RWPE2 (cell line): ENCODE measurements around the gene TNFRSF18.

ENCODE experiments used
- ATAC-seq: fragments of 200-7000 bp; cut with Tn5 transposase; 3 replicates; pipeline ENCODE4 v1.9.1; 2021; ENCODE audit warnings: low read depth
- DNase-seq: peaks from one replicate; pipeline ENCODE4 v3.0.0-alpha.2; 2020; ENCODE audit warnings: low spot score
- H3K27ac ChIP-seq: fragments of 450-650 bp; 2 replicates; pipeline ENCODE4 v1.5.1; 2017; ENCODE audit warnings: mild to moderate bottlenecking; ENCODE audit not compliant: poor library complexity, severe bottlenecking
- H3K27me3 ChIP-seq: fragments of 250-450 bp; sonication (Bioruptor Pico); 2 replicates; pipeline ENCODE4 v1.5.1; 2021; ENCODE audit warnings: mild to moderate bottlenecking, moderate library complexity; ENCODE audit not compliant: insufficient read depth, poor library complexity, severe bottlenecking
- H3K36me3 ChIP-seq: fragments of 250-450 bp; sonication (Bioruptor Pico); 2 replicates; pipeline ENCODE4 v1.5.1; 2020; ENCODE audit warnings: low read depth, mild to moderate bottlenecking, moderate library complexity
- H3K4me1 ChIP-seq: fragments of 250-450 bp; sonication (Bioruptor Pico); 2 replicates; pipeline ENCODE4 v1.5.1; 2021; ENCODE audit warnings: mild to moderate bottlenecking, moderate library complexity; ENCODE audit not compliant: insufficient read depth, poor library complexity, severe bottlenecking
- H3K4me3 ChIP-seq: fragments of 250-450 bp; sonication (Bioruptor Pico); 2 replicates; pipeline ENCODE4 v1.5.1; 2021; ENCODE audit warnings: mild to moderate bottlenecking, moderate library complexity; ENCODE audit not compliant: severe bottlenecking
- H3K9me3 ChIP-seq: fragments of 250-450 bp; sonication (Bioruptor Pico); 2 replicates; pipeline ENCODE4 v1.5.1; 2021; ENCODE audit warnings: mild to moderate bottlenecking, moderate library complexity; ENCODE audit not compliant: severe bottlenecking
- TF ChIP-seq, protein P1 (sequence below): fragments of 450-650 bp; IDR thresholded peaks from one replicate; pipeline ENCODE4 v1.5.1; 2017; ENCODE audit warnings: mild to moderate bottlenecking, moderate library complexity; ENCODE audit not compliant: poor library complexity, severe bottlenecking

The TNFRSF18 gene

GRCh38 chr1:1231400-1232207 lies 25.2 kb upstream of the TNFRSF18 start, which contains the start of gene SDF4:
TSS of gene SDF4 (minus strand) at chr1:1232001. CDS start at chr1:1228772, 3,229 bp downstream.
- Histone ChIP-seq H3K4me1 (no peaks in the 10 kb centered on the region), H3K9me3 (no peaks in the 10 kb centered on the region), H3K4me3 (peak within 1 kb of the TSS; percentile 90), H3K36me3 (peaks cover 31% of the 10 kb centered on the region), H3K27me3 (no peaks in the 10 kb centered on the region), H3K27ac (peak within 1 kb of the TSS; percentile 63)
- TF ChIP-seq, protein P1, sequence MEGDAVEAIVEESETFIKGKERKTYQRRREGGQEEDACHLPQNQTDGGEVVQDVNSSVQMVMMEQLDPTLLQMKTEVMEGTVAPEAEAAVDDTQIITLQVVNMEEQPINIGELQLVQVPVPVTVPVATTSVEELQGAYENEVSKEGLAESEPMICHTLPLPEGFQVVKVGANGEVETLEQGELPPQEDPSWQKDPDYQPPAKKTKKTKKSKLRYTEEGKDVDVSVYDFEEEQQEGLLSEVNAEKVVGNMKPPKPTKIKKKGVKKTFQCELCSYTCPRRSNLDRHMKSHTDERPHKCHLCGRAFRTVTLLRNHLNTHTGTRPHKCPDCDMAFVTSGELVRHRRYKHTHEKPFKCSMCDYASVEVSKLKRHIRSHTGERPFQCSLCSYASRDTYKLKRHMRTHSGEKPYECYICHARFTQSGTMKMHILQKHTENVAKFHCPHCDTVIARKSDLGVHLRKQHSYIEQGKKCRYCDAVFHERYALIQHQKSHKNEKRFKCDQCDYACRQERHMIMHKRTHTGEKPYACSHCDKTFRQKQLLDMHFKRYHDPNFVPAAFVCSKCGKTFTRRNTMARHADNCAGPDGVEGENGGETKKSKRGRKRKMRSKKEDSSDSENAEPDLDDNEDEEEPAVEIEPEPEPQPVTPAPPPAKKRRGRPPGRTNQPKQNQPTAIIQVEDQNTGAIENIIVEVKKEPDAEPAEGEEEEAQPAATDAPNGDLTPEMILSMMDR, result no peak
- DNase-seq (peak; percentile 95), ATAC-seq (peak; percentile 88)

GRCh38 chr1:1230656-1231399 lies 24.4 kb upstream of the TNFRSF18 start:
- H3K27me3 ChIP-seq, result no peaks in the 10 kb centered on the region
- H3K27ac ChIP-seq, result peak overlapping the region; percentile 63
- DNase-seq, result no peak
- peak overlapping the region; percentile 90 for H3K4me3 ChIP-seq
- peaks cover 36% of the 10 kb centered on the region for H3K36me3 ChIP-seq
- H3K9me3 ChIP-seq, result no peaks in the 10 kb centered on the region
- TF ChIP-seq, protein P1, result peak; percentile 16
- ATAC-seq, result peak; percentile 11; the same call in 2 of the 3 replicates
- H3K4me1 ChIP-seq, result no peaks in the 10 kb centered on the region

- TF ChIP-seq, protein P1, result no peak
- Histone ChIP-seq H3K27ac (no peak overlapping the region), H3K36me3 (peaks cover 44% of the 10 kb centered on the region), H3K4me3 (no peak overlapping the region), H3K4me1 (no peaks in the 10 kb centered on the region), H3K27me3 (no peaks in the 10 kb centered on the region), H3K9me3 (no peaks in the 10 kb centered on the region)
- no peak for ATAC-seq
- no peak for DNase-seq
These were observed 23.4 kb upstream of the TNFRSF18 start for GRCh38 chr1:1229770-1230169.

GRCh38 chr1:1228596-1229321 lies 22.4 kb upstream of the TNFRSF18 start:
- DNase-seq, result no peak
- Histone ChIP-seq H3K27ac (no peak overlapping the region), H3K9me3 (no peaks in the 10 kb centered on the region), H3K4me1 (no peaks in the 10 kb centered on the region), H3K4me3 (no peak overlapping the region), H3K27me3 (no peaks in the 10 kb centered on the region), H3K36me3 (peaks cover 48% of the 10 kb centered on the region)
- ATAC-seq, result no peak
- TF ChIP-seq, protein P1, result no peak
